Sigmoid colon (tissue), 7 donors: ENCODE measurements around the gene CCDC57. TPM values are rescaled to one million over a fixed set of nuclear protein-coding genes. Genes with fewer than 3 reads are reported as not detected.

Source experiments
- DNase-seq: peaks from one replicate; pipeline ENCODE4 v3.0.0-alpha.2; 2019
- H3K27ac ChIP-seq, 4 donors: fragments of 200-600 bp; sonication (generic); one replicate each; pipeline ENCODE4 v1.5.1; 2016 to 2019; ENCODE audit warnings: mild to moderate bottlenecking in 1 of 4
- H3K27me3 ChIP-seq, 3 donors: fragments of 200-600 bp; sonication (generic); one replicate each; pipeline ENCODE4 v1.5.1; 2019; ENCODE audit warnings: mild to moderate bottlenecking in 1 of 3
- H3K36me3 ChIP-seq, 4 donors: fragments of 200-600 bp; sonication (generic); one replicate each; pipeline ENCODE4 v1.5.1; 2016 to 2019
- H3K4me1 ChIP-seq, 4 donors: fragments of 200-600 bp; sonication (generic); one replicate each; pipeline ENCODE4 v1.5.1; 2017 to 2019
- H3K4me3 ChIP-seq, 4 donors: fragments of 200-600 bp; sonication (generic); one replicate each; pipeline ENCODE4 v1.5.1; 2017 to 2019; ENCODE audit warnings: mild to moderate bottlenecking in 2 of 4, moderate library complexity in 1 of 4
- H3K9me3 ChIP-seq, 4 donors: fragments of 200-600 bp in 3 of 4; sonication (generic) in 3 of 4; one replicate each; pipeline versions ENCODE4 v1.5.1 to v1.6.1; 2013 to 2019
- EP300 ChIP-seq, 4 donors: sonication (generic); formaldehyde crosslinking; IDR thresholded peaks; one replicate each; pipeline ENCODE4 v1.6.1; 2017; ENCODE audit warnings: antibody characterized with exemption in 4 of 4
- POLR2A ChIP-seq, 2 donors: fragments of 450-650 bp; IDR thresholded peaks; one replicate each; pipeline ENCODE4 v1.6.1; 2016; ENCODE audit warnings: antibody characterized with exemption in 2 of 2, mild to moderate bottlenecking in 2 of 2, moderate library complexity in 2 of 2
- POLR2AphosphoS5 ChIP-seq, 4 donors: sonication (generic); formaldehyde crosslinking; IDR thresholded peaks; one replicate each; pipeline ENCODE4 v1.6.1; 2017; ENCODE audit warnings: antibody characterized with exemption in 4 of 4
- WGBS, 2 donors: extraction: QIAGEN DNeasy Blood & Tissue Kit; methylation state at CpG; one replicate each; pipeline ENCODE4 v1.1.7; 2013; 5-methylcytosine and 5-hydroxymethylcytosine counted together
- intact Hi-C: fragments of 100-400 bp; cut with DNase I; formaldehyde crosslinking; loops from one replicate; pipeline ENCODE4 v1.15.1; 2023
- polyA plus RNA-seq, 3 donors: library from polyadenylated mRNA; stranded (reverse); fragments of 200-250 nt; gene quantifications; one replicate each; pipeline ENCODE4 v1.2.3, GENCODE V29; 2013
- total RNA-seq, 4 donors: library from RNA; depleted of rRNA; stranded (reverse); fragments of >200 nt; gene quantifications; one replicate each; pipeline ENCODE4 v1.1.0, GENCODE V29; 2016
- TF ChIP-seq, protein P1 (sequence below), 4 experiments: fragments of 450-650 bp in 3 of 4; fragments of 200-600 bp in 1 of 4; IDR thresholded peaks; one replicate each; pipeline ENCODE4 v1.5.1; 2016 to 2019; ENCODE audit warnings: antibody characterized with exemption in 4 of 4, mild to moderate bottlenecking in 3 of 4, moderate library complexity in 2 of 4
- donor health status: healthy with polysubstance abuse.
- donor health status: Bipolar disorder and iron deficiency.
- donor health status: healthy.

Gene CCDC57
- total and polyA plus RNA-seq, 7 donors = 13.3 to 47.8 (median 24.4) TPM

DNA sequence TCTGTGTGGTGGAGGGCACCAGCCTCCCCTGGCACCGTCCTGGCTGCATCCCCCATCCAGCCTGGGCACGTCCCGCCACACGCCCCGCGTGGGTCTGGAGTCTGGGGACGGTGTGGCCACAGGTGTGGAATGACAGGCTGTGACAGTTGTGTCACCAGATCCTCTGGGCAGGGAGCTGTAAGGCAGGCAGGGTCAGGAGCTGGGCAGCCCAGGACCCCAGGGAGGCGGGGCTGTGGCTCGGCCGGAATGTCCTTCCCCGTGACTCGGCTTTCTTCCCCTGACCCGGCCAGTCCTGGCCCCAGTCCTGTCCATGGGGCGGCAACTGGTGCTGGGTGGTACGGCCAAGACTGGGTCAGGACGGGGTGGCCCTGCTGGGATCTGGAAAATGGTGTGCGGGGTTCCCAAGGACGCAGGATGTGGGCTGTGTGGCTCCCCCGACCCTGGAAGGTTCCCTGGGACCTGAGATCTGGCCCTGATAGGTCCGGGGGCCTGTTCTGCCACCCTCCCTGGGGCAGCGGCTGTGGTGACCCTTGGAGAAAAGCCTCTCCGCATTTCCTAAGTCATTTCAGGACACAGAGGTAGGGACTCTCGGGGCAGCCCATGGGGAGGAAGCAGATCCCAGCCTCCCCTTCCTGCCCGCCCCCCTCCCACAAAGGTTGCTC is 12.9 kb upstream of the CCDC57 start:
- Histone ChIP-seq H3K36me3 (no peaks in the 10 kb centered on the region), H3K4me1 (peaks cover 0 to 26% (median 20%) of the 10 kb centered on the region in 4 donors), H3K4me3 (no peak overlapping the region), H3K9me3 (no peaks in the 10 kb centered on the region), H3K27me3 (peaks cover 5 to 19% (median 16%) of the 10 kb centered on the region in 3 donors), H3K27ac (no peak overlapping the region)
- 88% methylated on average over 24 of the region's 24 CpGs for WGBS, 2 donors
- intact Hi-C loops = no loop called here
- no peak for DNase-seq
- TF ChIP-seq POLR2A (IDR thresholded peaks at IDR 0.05) = no peak
- TF ChIP-seq POLR2AphosphoS5 (IDR thresholded peaks at IDR 0.05) = no peak

DNA sequence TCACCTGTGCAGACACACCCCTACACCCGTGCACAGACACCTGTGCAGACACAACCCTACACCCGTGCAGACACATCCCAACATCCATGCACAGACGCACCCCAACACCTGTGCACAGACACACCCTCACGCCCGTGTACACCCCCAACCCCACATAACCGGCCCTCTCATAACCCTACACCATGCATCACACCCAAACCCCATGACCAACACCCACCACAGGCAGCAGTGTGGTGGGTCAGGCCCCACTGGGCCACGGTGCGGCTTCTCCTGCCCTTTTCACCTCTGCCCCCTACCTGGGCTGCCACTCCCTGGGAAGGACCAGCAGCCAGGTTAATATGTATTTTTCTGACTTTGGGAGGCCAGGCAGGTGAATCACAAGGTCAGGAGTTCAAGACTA is 12.0 kb upstream of the CCDC57 start:
- Histone ChIP-seq H3K36me3 (no peaks in the 10 kb centered on the region), H3K27ac (no peak overlapping the region), H3K9me3 (no peaks in the 10 kb centered on the region), H3K27me3 (peaks cover 5 to 19% (median 16%) of the 10 kb centered on the region in 3 donors), H3K4me3 (no peak overlapping the region), H3K4me1 (peaks cover 0 to 18% (median 11%) of the 10 kb centered on the region in 4 donors)
- TF ChIP-seq POLR2AphosphoS5 (IDR thresholded peaks at IDR 0.05) = no peak
- DNase-seq = no peak
- intact Hi-C loops = no loop called here
- 60 to 77% methylated on average over 8 of the region's 8 CpGs for WGBS, 2 donors

DNA sequence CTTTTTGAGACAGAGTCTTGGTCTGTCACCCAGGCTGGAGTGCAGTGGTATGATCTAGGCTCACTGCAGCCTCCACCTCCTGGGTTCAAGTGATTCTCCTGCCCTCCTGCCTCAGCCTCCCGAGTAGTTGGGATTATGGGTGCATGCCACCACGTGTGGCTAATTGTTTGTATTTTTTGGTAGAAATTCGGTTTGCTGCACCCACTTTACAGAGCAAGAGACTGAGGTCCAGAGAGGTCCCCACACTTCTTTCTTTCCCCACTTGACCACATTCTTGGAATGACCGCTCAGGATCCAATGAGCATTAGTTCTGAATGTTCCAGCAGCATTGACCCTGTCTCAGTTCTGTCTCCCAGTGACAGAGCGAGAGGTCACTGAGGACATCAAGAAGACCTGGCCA is 10.9 kb upstream of the CCDC57 start:
- intact Hi-C loops = no loop called here
- TF ChIP-seq EP300 (IDR thresholded peaks at IDR 0.05) (no peak), POLR2A (IDR thresholded peaks at IDR 0.05) (no peak), POLR2AphosphoS5 (IDR thresholded peaks at IDR 0.05) (no peak)
- TF ChIP-seq, protein P1, sequence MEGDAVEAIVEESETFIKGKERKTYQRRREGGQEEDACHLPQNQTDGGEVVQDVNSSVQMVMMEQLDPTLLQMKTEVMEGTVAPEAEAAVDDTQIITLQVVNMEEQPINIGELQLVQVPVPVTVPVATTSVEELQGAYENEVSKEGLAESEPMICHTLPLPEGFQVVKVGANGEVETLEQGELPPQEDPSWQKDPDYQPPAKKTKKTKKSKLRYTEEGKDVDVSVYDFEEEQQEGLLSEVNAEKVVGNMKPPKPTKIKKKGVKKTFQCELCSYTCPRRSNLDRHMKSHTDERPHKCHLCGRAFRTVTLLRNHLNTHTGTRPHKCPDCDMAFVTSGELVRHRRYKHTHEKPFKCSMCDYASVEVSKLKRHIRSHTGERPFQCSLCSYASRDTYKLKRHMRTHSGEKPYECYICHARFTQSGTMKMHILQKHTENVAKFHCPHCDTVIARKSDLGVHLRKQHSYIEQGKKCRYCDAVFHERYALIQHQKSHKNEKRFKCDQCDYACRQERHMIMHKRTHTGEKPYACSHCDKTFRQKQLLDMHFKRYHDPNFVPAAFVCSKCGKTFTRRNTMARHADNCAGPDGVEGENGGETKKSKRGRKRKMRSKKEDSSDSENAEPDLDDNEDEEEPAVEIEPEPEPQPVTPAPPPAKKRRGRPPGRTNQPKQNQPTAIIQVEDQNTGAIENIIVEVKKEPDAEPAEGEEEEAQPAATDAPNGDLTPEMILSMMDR (IDR thresholded peaks at IDR 0.05) = no peak
- no peak for DNase-seq
- Histone ChIP-seq H3K4me1 (peaks cover 0 to 8% (median 2%) of the 10 kb centered on the region in 4 donors), H3K27me3 (peaks cover 0 to 14% (median 12%) of the 10 kb centered on the region in 3 donors), H3K9me3 (no peaks in the 10 kb centered on the region), H3K27ac (no peak overlapping the region), H3K36me3 (no peaks in the 10 kb centered on the region), H3K4me3 (no peak overlapping the region)
- 72 to 85% methylated on average over 5 of the region's 5 CpGs for WGBS, 2 donors

DNA sequence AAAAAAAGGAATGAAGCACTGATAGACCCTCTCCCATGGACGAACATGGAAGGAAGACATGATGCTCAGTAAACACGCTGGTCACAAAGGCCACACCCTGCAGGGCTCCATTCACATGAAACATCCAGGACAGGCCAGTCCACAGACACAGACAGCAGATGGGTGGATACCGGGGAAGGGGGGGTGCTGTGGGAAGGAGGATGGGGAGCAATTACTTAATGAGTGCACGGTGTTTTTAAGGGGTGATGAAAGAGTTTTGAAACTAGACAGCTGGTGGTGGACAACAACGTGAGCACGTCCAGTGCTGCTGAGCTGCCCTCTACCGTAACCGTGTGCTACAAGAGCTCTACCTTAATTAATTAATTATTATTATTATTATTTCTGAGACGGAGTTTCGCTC is 10.2 kb upstream of the CCDC57 start:
- no peak for TF ChIP-seq POLR2A (IDR thresholded peaks at IDR 0.05)
- TF ChIP-seq, protein P1 (IDR thresholded peaks at IDR 0.05) = no peak
- no peak for TF ChIP-seq EP300 (IDR thresholded peaks at IDR 0.05)
- TF ChIP-seq POLR2AphosphoS5 (IDR thresholded peaks at IDR 0.05) = no peak
- H3K36me3 ChIP-seq = no peaks in the 10 kb centered on the region
- H3K27ac ChIP-seq = no peak overlapping the region
- H3K4me3 ChIP-seq = no peak overlapping the region
- H3K27me3 ChIP-seq = peaks cover 0 to 8% (median 5%) of the 10 kb centered on the region in 3 donors
- intact Hi-C loops = no loop called here
- no peak for DNase-seq
- WGBS, 2 donors = 57 to 77% methylated on average over 10 of the region's 10 CpGs
- peaks cover 0 to 3% (median 0%) of the 10 kb centered on the region in 4 donors for H3K4me1 ChIP-seq
- H3K9me3 ChIP-seq = no peaks in the 10 kb centered on the region

DNA sequence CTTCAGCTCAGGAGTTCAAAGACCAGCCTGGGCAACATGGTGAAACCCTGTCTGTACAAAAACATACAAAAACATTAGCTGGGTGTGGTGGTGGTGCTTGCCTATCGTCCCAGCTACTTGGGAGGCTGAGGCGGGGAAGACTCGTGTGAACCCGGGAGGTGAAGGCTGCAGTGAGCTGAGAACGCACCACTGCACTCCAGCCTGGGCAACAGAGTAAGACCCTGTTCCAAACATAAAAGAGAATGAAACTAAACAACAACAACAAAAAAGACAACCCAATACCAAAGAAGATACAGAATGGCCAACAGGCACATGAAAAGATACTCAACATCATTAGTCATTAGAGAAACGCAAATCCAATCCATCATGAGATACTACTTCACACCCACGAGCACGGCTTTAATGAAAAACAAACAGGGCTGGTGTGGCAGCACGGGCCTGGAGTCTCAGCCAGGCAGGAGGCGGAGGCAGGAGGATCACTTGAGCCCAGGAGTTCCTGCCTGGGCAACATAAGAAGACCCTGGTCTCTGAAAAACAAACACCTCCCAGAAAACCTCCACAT is 8.8 kb upstream of the CCDC57 start:
- H3K4me3 ChIP-seq = no peak overlapping the region
- intact Hi-C loops = no loop called here
- no peaks in the 10 kb centered on the region for H3K36me3 ChIP-seq
- H3K9me3 ChIP-seq = no peaks in the 10 kb centered on the region
- no peak overlapping the region for H3K27ac ChIP-seq
- H3K27me3 ChIP-seq = no peaks in the 10 kb centered on the region
- peaks cover 0 to 16% (median 0%) of the 10 kb centered on the region in 4 donors for H3K4me1 ChIP-seq
- no peak for DNase-seq
- TF ChIP-seq, protein P1 (IDR thresholded peaks at IDR 0.05) = no peak
- TF ChIP-seq POLR2A (IDR thresholded peaks at IDR 0.05) (no peak), EP300 (IDR thresholded peaks at IDR 0.05) (no peak), POLR2AphosphoS5 (IDR thresholded peaks at IDR 0.05) (no peak)
- 62 to 77% methylated on average over 10 of the region's 10 CpGs for WGBS, 2 donors
